CD8-positive, alpha-beta memory T cell (primary cell): ENCODE measurements around the gene ITLN2. TPM values are rescaled to one million over a fixed set of nuclear protein-coding genes. Genes with fewer than 3 reads are reported as not detected.
"Not testable (repeated sequence)": the region's sequence is repeated elsewhere in the genome, so short reads cannot be mapped to it uniquely, and the experiment has no call there.

Experiments used
- CTCF ChIA-PET: fragments of 350-600 bp; sonication (Branson Sonifier 250); formaldehyde crosslinking; loops from one replicate; lab custom pipeline; 2021; ENCODE audit warnings: antibody characterized with exemption; lab: Charles Lee
- POLR2A ChIA-PET: fragments of 350-600 bp; sonication (Branson Sonifier 250); formaldehyde crosslinking; loops from one replicate; lab custom pipeline; 2021; ENCODE audit warnings: antibody characterized with exemption; lab: Charles Lee
- DNase-seq, 5 donors: peaks; one replicate each; pipeline versions ENCODE4 v3.0.0 to v3.0.0-alpha.2; 2020 to 2022; ENCODE audit warnings: mixed read lengths in 1 of 5
- H3K27ac ChIP-seq: one replicate; pipeline ENCODE4 v1.7.0; 2013; ENCODE audit warnings: low read depth, mild to moderate bottlenecking, low read length, moderate library complexity
- H3K27me3 ChIP-seq: 2 replicates; pipeline ENCODE4 v1.7.0; 2013; ENCODE audit warnings: low read length, mild to moderate bottlenecking; ENCODE audit not compliant: insufficient read depth, poor library complexity, severe bottlenecking
- H3K36me3 ChIP-seq: 2 replicates; pipeline ENCODE4 v1.7.0; 2013; ENCODE audit warnings: mild to moderate bottlenecking, low read length, moderate library complexity; ENCODE audit not compliant: insufficient read depth
- H3K4me1 ChIP-seq: 2 replicates; pipeline ENCODE4 v1.7.0; 2013; ENCODE audit warnings: mild to moderate bottlenecking, low read length, moderate library complexity; ENCODE audit not compliant: insufficient read depth
- H3K4me3 ChIP-seq: 2 replicates; pipeline ENCODE4 v1.7.0; 2013; ENCODE audit warnings: mild to moderate bottlenecking, low read length
- H3K9me3 ChIP-seq: 2 replicates; pipeline ENCODE4 v1.7.0; 2013; ENCODE audit warnings: mild to moderate bottlenecking, low read length
- H3K27ac Mint-ChIP-seq, 8 donors: one replicate each; pipeline ENCODE4 v1.8.0; 2020 to 2021; ENCODE audit warnings: mixed read lengths in 8 of 8, mild to moderate bottlenecking in 6 of 8, inconsistent platforms in 3 of 8, moderate library complexity in 3 of 8
- H3K27me3 Mint-ChIP-seq, 2 donors: one replicate each; pipeline ENCODE4 v1.8.0; 2020 to 2021; ENCODE audit warnings: mixed read lengths in 2 of 2, mild to moderate bottlenecking in 1 of 2, moderate library complexity in 1 of 2
- H3K36me3 Mint-ChIP-seq, 3 donors: one replicate each; pipeline ENCODE4 v1.8.0; 2020 to 2021; ENCODE audit warnings: mixed read lengths in 3 of 3, inconsistent platforms in 1 of 3, mild to moderate bottlenecking in 1 of 3
- H3K4me1 Mint-ChIP-seq, 3 donors: one replicate each; pipeline ENCODE4 v1.8.0; 2020 to 2021; ENCODE audit warnings: mixed read lengths in 3 of 3, inconsistent platforms in 1 of 3, mild to moderate bottlenecking in 1 of 3
- H3K4me3 Mint-ChIP-seq, 7 donors: one replicate each; pipeline ENCODE4 v1.8.0; 2020 to 2021; ENCODE audit warnings: mixed read lengths in 7 of 7, mild to moderate bottlenecking in 6 of 7, moderate library complexity in 4 of 7, inconsistent platforms in 2 of 7
- H3K9me3 Mint-ChIP-seq, 5 donors: one replicate each; pipeline ENCODE4 v1.8.0; 2020 to 2022; ENCODE audit warnings: mixed read lengths in 5 of 5, mild to moderate bottlenecking in 3 of 5, moderate library complexity in 2 of 5, inconsistent platforms in 1 of 5
- polyA plus RNA-seq: library from polyadenylated mRNA; unstranded; fragments of 300-500 nt; fragmentation: Illumina TruSeq; gene quantifications from one replicate; pipeline ENCODE4 v1.2.3, GENCODE V29; 2021
- total RNA-seq, 2 experiments: library from RNA; stranded (reverse); gene quantifications; one replicate each; pipeline ENCODE4 v1.2.3, GENCODE V29; 2021

The ITLN2 gene
- total and polyA plus RNA-seq, 3 experiments from 2014 or later, result not detected

DNA sequence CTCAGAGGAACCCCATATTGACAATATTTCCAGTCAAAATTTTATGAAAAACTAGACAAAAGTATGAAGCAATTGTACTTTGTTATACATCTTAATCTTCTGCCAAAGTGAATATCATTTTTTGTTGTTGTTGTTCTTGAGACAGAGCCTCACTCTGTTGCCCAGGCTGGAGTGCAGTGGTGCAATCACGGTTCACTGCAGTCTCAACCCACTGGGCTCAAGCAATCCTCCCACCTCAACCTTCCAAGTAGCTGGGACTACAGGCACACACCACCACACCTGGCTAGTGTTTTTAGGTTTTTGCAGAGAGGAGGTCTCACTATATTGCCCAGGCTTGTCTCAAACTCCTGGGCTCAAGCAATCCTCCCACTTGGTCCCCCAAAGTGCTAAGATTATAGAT lies 52.4 kb downstream of the ITLN2 start:
- H3K4me1 Mint-ChIP-seq, CTCF ChIA-PET, H3K27me3 ChIP-seq, H3K27ac ChIP-seq, H3K4me1 ChIP-seq, DNase-seq, H3K36me3 ChIP-seq, H3K4me3 ChIP-seq, H3K9me3 Mint-ChIP-seq, H3K9me3 ChIP-seq, H3K27me3 Mint-ChIP-seq, POLR2A ChIA-PET, H3K4me3 Mint-ChIP-seq: not testable (repeated sequence)
- H3K27ac Mint-ChIP-seq, result peak overlapping the region in 1 of 8 donors; percentile 11
- H3K36me3 Mint-ChIP-seq, result peaks cover 0 to 10% (median 0%) of the 10 kb centered on the region in 3 donors

DNA sequence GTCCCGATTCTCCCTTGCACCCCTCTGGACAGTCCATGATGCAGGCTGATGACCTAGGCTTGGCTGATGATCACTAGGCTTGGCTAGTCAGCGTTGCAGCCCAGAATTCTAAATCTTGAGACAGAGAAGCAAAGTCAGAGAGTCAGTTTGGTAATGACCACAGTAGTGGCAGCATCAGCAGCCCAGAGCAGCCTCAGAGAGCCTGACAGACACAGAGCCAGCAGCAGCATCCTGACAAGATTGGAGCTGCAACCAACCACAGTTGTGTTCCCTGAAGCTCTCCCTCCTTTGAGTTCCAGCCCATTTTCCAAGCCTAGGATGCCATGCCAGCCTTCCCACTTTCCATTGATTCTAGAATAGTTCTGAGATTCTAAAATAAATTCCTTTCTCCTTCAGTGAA lies 52.8 kb downstream of the ITLN2 start:
- Mint-ChIP-seq H3K4me3 (no peak overlapping the region), H3K36me3 (peaks cover 0 to 10% (median 0%) of the 10 kb centered on the region in 3 donors), H3K27ac (peak overlapping the region in 1 of 8 donors; percentile 11), H3K9me3 (peaks cover 0 to 4% (median 2%) of the 10 kb centered on the region in 5 donors), H3K27me3 (peaks cover 0 to under 1% of the 10 kb centered on the region in 2 donors), H3K4me1 (no peaks in the 10 kb centered on the region)
- no peaks in the 10 kb centered on the region for H3K27me3 ChIP-seq
- ChIA-PET POLR2A (no interaction called here), CTCF (no interaction called here)
- H3K9me3 ChIP-seq, result no peaks in the 10 kb centered on the region
- H3K4me3 ChIP-seq, result no peak overlapping the region
- no peak overlapping the region for H3K27ac ChIP-seq
- H3K4me1 ChIP-seq, result no peaks in the 10 kb centered on the region
- DNase-seq, result no peak
- H3K36me3 ChIP-seq, result no peaks in the 10 kb centered on the region

DNA sequence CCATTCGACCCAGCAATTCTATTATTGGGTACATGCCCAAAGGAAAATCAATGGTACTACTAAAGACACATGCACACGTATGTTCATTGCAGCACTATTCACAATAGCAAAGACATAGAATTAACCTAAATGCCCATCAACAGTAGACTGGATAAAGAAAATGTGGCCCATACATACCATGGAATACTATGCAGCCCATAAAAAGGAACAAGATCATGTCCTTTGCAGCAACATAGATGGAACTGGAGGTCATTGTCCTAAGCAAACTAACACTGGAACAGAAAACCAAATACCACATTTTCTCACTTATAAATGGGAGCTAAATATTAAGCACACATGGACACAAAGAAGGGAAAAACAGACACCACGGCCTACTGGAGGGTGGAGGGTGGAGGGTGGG lies 53.9 kb downstream of the ITLN2 start:
- H3K4me1 Mint-ChIP-seq, H3K27me3 Mint-ChIP-seq, H3K36me3 ChIP-seq, H3K4me3 ChIP-seq, POLR2A ChIA-PET, DNase-seq, H3K4me3 Mint-ChIP-seq, H3K27ac ChIP-seq, CTCF ChIA-PET, H3K9me3 Mint-ChIP-seq, H3K4me1 ChIP-seq, H3K27ac Mint-ChIP-seq, H3K27me3 ChIP-seq, H3K9me3 ChIP-seq: not testable (repeated sequence)
- H3K36me3 Mint-ChIP-seq, result peaks cover 0 to 10% (median 0%) of the 10 kb centered on the region in 3 donors

Other genes with a start within 250 kb of the ITLN2 start
- 100 to 1,000 TPM; 224 to 234 TPM for gene CD48, start 243.0 kb downstream of the ITLN2 start, total RNA-seq
- gene CD48, start 243.0 kb downstream of the ITLN2 start, polyA plus RNA-seq, result 250 TPM
- gene SLAMF7, start 215.6 kb downstream of the ITLN2 start, total RNA-seq, result 10 to 100 TPM; 79.5 to 97.4 TPM
- gene SLAMF7, start 215.6 kb downstream of the ITLN2 start, polyA plus RNA-seq, result 165 TPM
- gene LY9, start 158.6 kb downstream of the ITLN2 start, total RNA-seq, result 10 to 100 TPM; 16.4 to 16.5 TPM
- gene LY9, start 158.6 kb downstream of the ITLN2 start, polyA plus RNA-seq, result 206 TPM
- gene CD244, start 91.9 kb downstream of the ITLN2 start, total RNA-seq, result 1 to 10 TPM; 1.8 to 1.9 TPM
- gene CD244, start 91.9 kb downstream of the ITLN2 start, polyA plus RNA-seq, result 40.7 TPM
- gene ITLN1, start 69.6 kb downstream of the ITLN2 start, total RNA-seq, result not detected
- gene ITLN1, start 69.6 kb downstream of the ITLN2 start, polyA plus RNA-seq, result not detected
- gene F11R, start 66.3 kb upstream of the ITLN2 start, total RNA-seq, result 10 to 100 TPM; 11.6 to 14.1 TPM
- 18.3 TPM for gene F11R, start 66.3 kb upstream of the ITLN2 start, polyA plus RNA-seq
- 10 to 100 TPM; 40.2 to 46.1 TPM for gene TSTD1, start 84.2 kb upstream of the ITLN2 start, total RNA-seq
- 288 TPM for gene TSTD1, start 84.2 kb upstream of the ITLN2 start, polyA plus RNA-seq
- gene USF1, start 91.2 kb upstream of the ITLN2 start, total RNA-seq, result 10 to 100 TPM; 63.3 to 67.7 TPM
- gene USF1, start 91.2 kb upstream of the ITLN2 start, polyA plus RNA-seq, result 6.7 TPM
- gene ARHGAP30, start 115.1 kb upstream of the ITLN2 start, total RNA-seq, result 100 to 1,000 TPM; 147 to 149 TPM
- 213 TPM for gene ARHGAP30, start 115.1 kb upstream of the ITLN2 start, polyA plus RNA-seq
- under 1 TPM; 0.09 TPM for gene NECTIN4, start 134.7 kb upstream of the ITLN2 start, total RNA-seq
- gene NECTIN4, start 134.7 kb upstream of the ITLN2 start, polyA plus RNA-seq, result not detected
- gene KLHDC9, start 143.6 kb upstream of the ITLN2 start, total RNA-seq, result under 1 TPM; 0.42 to 0.49 TPM
- not detected for gene KLHDC9, start 143.6 kb upstream of the ITLN2 start, polyA plus RNA-seq
- 100 to 1,000 TPM; 133 to 142 TPM for gene PFDN2, start 163.2 kb upstream of the ITLN2 start, total RNA-seq
- gene PFDN2, start 163.2 kb upstream of the ITLN2 start, polyA plus RNA-seq, result 96.4 TPM
- gene NIT1, start 163.3 kb upstream of the ITLN2 start, total RNA-seq, result 10 to 100 TPM; 33.9 to 36.3 TPM
- 16.7 TPM for gene NIT1, start 163.3 kb upstream of the ITLN2 start, polyA plus RNA-seq
- 10 to 100 TPM; 41.0 to 41.9 TPM for gene DEDD, start 177.9 kb upstream of the ITLN2 start, total RNA-seq
- gene DEDD, start 177.9 kb upstream of the ITLN2 start, polyA plus RNA-seq, result 30.0 TPM
- gene UFC1, start 199.2 kb upstream of the ITLN2 start, total RNA-seq, result 100 to 1,000 TPM; 109 to 118 TPM
- 174 TPM for gene UFC1, start 199.2 kb upstream of the ITLN2 start, polyA plus RNA-seq
- gene USP21, start 204.7 kb upstream of the ITLN2 start, total RNA-seq, result 10 to 100 TPM; 26.1 to 27.4 TPM
- 28.3 TPM for gene USP21, start 204.7 kb upstream of the ITLN2 start, polyA plus RNA-seq
- 10 to 100 TPM; 24.4 to 31.3 TPM for gene PPOX, start 211.6 kb upstream of the ITLN2 start, total RNA-seq
- 17.6 TPM for gene PPOX, start 211.6 kb upstream of the ITLN2 start, polyA plus RNA-seq
- gene B4GALT3, start 222.7 kb upstream of the ITLN2 start, total RNA-seq, result 10 to 100 TPM; 59.4 to 60.9 TPM
- 58.9 TPM for gene B4GALT3, start 222.7 kb upstream of the ITLN2 start, polyA plus RNA-seq
- gene ADAMTS4, start 244.2 kb upstream of the ITLN2 start, total RNA-seq, result under 1 TPM; 0.37 to 0.58 TPM
- gene ADAMTS4, start 244.2 kb upstream of the ITLN2 start, polyA plus RNA-seq, result 0.17 TPM
- gene NDUFS2, start 247.6 kb upstream of the ITLN2 start, total RNA-seq, result 10 to 100 TPM; 93.5 to 97.1 TPM
- 82.1 TPM for gene NDUFS2, start 247.6 kb upstream of the ITLN2 start, polyA plus RNA-seq